ENCODE results near the gene CLN3. TPM values are rescaled to one million over a fixed set of nuclear protein-coding genes. Genes with fewer than 3 reads are reported as not detected.

Gene CLN3
- total RNA-seq (10 to 100 TPM; 32.5 to 38.2 TPM), polyA plus RNA-seq (36.1 TPM)

DNA sequence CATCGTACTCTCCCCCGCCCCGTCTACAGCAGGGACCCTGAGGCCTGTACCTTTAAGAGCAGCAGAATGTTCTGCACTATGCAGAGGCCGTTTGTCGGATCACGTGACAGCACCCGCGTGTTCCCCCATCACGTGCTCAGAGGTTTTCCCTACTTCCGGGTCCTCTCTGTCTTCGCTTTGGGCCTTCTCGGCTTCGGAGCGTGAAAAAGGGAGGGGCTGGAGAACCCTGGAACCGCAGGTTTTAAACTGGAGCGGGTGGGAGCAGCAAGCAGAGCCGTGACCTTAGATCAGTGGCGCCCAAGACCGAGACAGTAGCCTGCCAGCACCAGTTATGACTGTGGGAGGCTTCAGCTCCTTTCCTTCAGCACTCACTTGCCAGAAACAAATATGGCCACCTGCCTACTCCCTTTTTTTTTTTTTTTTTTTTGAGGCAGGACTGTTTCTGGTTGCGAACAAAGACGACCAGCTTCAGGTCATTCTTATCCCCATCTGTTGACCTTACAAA, at the start of gene CLN3:
Gene CLN3 (minus strand): TSS at position 105 of the 505 bp plus-strand sequence. CDS start 315 bp downstream, outside the sequence.
- Histone ChIP-seq H3K4me1 (ENCODE audit: insufficient read depth, low read length) (peaks cover 61% of the 10 kb centered on the region), H3K27ac (ENCODE audit: low read depth, low read length) (peak within 1 kb of the TSS; percentile 93), H3K27me3 (ENCODE audit: insufficient read depth, low read length, poor library complexity, severe bottlenecking) (no peaks in the 10 kb centered on the region), H3K9me3 (ENCODE audit: low read length) (no peaks in the 10 kb centered on the region), H3K36me3 (ENCODE audit: insufficient read depth, low read length) (peaks cover 12% of the 10 kb centered on the region), H3K4me3 (ENCODE audit: low read length) (peak within 1 kb of the TSS; percentile 96)
- Mint-ChIP-seq H3K4me3 (peak within 1 kb of the TSS; percentile 98 to 99 (median 98)), H3K9me3 (no peaks in the 10 kb centered on the region), H3K4me1 (peaks cover 59 to 81% (median 68%) of the 10 kb centered on the region in 3 donors), H3K27me3 (no peaks in the 10 kb centered on the region), H3K36me3 (peaks cover 0 to 51% (median 7%) of the 10 kb centered on the region in 3 donors), H3K27ac (peak within 1 kb of the TSS; percentile 99 to 100 (median 100))
- ChIA-PET POLR2A (interaction anchor here (0.5 to 1.1 kb wide), 10 partner anchors 10 to 498 kb away, joined by 3 to 6 read pairs (median 4); partner anchors contain the start of genes ATXN2L, SGF29 and TUFM), CTCF (interaction anchor here (0.6 to 1.5 kb wide), 3 partner anchors 60 to 1406 kb away, joined by 3 to 6 read pairs (median 3); partner anchors contain the start of gene SGF29)
- DNase-seq = peak; percentile 77 to 93 (median 91)

DNA sequence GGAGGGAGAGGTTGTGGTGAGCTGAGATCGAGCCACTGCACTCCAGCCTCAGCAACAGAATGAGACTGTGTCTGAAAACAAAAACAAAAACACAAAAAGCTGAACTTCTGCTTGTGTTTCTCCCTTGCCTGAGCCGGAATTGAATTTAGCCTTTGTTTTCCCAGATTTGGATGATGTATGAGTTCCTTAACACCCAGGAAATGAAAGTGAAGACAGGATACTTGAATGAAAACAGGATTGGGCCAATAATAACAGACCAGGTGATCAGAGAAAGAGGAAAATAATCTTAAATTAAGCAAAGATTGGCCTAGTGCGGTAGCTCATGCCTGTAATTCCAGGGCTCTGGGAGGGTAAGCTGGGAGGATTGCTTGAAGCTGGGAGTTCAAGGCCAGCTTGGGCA, 48.5 kb upstream of the CLN3 start:
- H3K4me3 Mint-ChIP-seq = no peak overlapping the region
- no peak overlapping the region for H3K4me3 ChIP-seq (ENCODE audit: low read length)
- H3K4me1 ChIP-seq (ENCODE audit: insufficient read depth, low read length) = no peaks in the 10 kb centered on the region
- no peak overlapping the region for H3K27ac ChIP-seq (ENCODE audit: low read depth, low read length)
- H3K9me3 Mint-ChIP-seq = no peaks in the 10 kb centered on the region
- POLR2A ChIA-PET = interaction anchor here (0.6 kb wide), 1 partner anchor 26 kb away, joined by 5 read pairs; no protein-coding TSS in a partner anchor
- no peaks in the 10 kb centered on the region for H3K27me3 ChIP-seq (ENCODE audit: insufficient read depth, low read length, poor library complexity, severe bottlenecking)
- H3K36me3 Mint-ChIP-seq = no peaks in the 10 kb centered on the region
- peak overlapping the region in 1 of 8 donors; percentile 95 for H3K27ac Mint-ChIP-seq
- peaks cover 18 to 29% (median 20%) of the 10 kb centered on the region in 3 donors for H3K4me1 Mint-ChIP-seq
- H3K36me3 ChIP-seq (ENCODE audit: insufficient read depth, low read length) = no peaks in the 10 kb centered on the region
- CTCF ChIA-PET = interaction anchor here (1.5 kb wide), 1 partner anchor 10 kb away, joined by 3 read pairs; no protein-coding TSS in a partner anchor
- H3K9me3 ChIP-seq (ENCODE audit: low read length) = no peaks in the 10 kb centered on the region
- H3K27me3 Mint-ChIP-seq = peaks cover 0 to 3% of the 10 kb centered on the region in 2 donors
- no peak for DNase-seq

DNA sequence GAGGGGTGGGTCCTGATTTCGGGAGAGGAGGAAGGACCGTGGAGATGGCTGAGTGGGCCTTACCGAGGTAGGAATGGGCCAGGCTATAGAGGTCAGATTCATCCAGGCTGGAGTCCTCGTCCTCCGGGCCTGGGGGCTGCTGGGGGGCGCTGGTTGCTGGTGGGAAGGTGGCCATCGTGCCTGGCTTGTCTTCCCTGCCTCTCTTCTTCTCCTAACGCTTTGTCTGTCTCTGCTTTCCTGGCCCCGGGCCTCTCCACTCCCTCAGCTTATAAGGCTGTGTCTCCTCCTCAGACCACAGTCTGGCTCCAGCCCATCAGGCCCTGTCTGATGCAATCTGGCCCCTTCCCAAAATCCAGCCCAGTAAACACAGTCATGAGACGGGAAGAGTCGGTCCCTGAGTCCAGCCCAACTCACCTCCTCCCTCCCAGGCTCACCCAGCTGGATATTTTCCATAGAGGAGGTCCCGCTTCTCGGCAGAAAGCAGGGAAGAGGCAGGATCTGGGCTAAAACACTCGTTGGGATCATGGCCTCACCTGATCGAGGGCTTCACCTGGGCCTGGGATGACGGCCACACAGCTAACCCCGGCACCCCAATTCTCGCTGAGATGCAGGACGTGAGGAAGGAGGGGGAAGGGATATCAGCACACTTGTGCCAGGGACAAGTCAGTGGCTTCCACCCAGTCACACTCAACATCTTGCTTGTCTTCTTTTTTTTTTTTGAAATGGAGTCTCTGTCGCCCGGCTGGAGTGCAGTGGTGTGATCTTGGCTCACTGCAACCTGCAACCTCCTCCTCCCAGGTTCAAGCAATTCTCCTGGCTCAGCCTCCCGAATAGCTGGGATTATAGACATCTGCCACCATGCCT, 47.1 kb upstream of the CLN3 start, which contains the start of gene NUPR1:
Gene NUPR1 (minus strand): TSS at position 242 of the 864 bp plus-strand sequence. CDS start 67 bp downstream, at position 175.
- ChIA-PET POLR2A (no interaction called here), CTCF (no interaction called here)
- no peaks in the 10 kb centered on the region for H3K36me3 ChIP-seq (ENCODE audit: insufficient read depth, low read length)
- H3K27me3 ChIP-seq (ENCODE audit: insufficient read depth, low read length, poor library complexity, severe bottlenecking) = no peaks in the 10 kb centered on the region
- Mint-ChIP-seq H3K4me1 (peaks cover 32 to 42% (median 34%) of the 10 kb centered on the region in 3 donors), H3K27me3 (peaks cover 0 to 3% of the 10 kb centered on the region in 2 donors), H3K4me3 (peak within 1 kb of the TSS in 1 of 7 donors; percentile 28), H3K36me3 (peaks cover 0 to 7% (median 0%) of the 10 kb centered on the region in 3 donors), H3K27ac (peak within 1 kb of the TSS in 6 of 8 donors; percentile 47 to 96 (median 69)), H3K9me3 (no peaks in the 10 kb centered on the region)
- no peak for DNase-seq
- H3K4me1 ChIP-seq (ENCODE audit: insufficient read depth, low read length) = peaks cover 13% of the 10 kb centered on the region
- no peaks in the 10 kb centered on the region for H3K9me3 ChIP-seq (ENCODE audit: low read length)
- peak within 1 kb of the TSS; percentile 16 for H3K27ac ChIP-seq (ENCODE audit: low read depth, low read length)
- no peak within 1 kb of the TSS for H3K4me3 ChIP-seq (ENCODE audit: low read length)

DNA sequence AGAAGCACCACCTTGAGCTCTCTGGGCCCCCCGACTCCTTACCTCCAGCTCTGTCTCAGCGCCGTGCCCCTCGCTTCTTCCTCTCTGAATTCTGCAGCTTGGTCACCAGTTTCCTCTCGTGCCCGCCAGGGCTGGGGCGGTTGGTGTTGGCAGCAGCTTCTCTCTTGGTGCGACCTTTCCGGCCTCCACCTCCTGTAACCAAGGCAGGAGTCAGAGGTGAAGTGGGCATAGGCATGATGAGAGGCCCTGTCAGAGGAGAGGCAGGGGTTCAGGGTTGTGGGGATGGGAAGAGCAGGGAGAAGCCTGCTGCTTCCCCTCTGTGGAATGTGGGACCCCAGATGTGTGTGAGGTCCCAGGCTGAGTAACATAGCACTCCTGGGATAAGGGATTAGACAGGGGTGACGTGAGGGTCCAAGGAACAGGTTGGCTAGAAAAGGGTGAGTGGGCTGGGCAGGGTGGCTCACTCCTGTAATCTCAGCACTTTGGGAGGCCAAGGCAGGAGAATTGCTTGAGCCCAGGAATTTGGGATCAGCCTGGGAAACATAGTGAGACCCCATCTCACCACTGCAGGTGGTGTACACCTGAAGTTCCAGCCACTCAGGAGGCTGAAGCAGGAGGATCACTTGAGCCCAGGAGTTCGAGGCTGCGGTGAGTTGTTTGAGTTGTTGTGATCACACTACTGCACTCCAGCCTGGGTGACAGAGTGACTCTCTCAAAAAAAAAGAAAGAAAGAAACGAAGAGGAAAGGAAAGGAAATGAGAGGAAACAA, 46.3 kb upstream of the CLN3 start:
- Histone ChIP-seq H3K4me3 (ENCODE audit: low read length) (no peak overlapping the region), H3K4me1 (ENCODE audit: insufficient read depth, low read length) (peaks cover 17% of the 10 kb centered on the region), H3K27ac (ENCODE audit: low read depth, low read length) (peak overlapping the region; percentile 16), H3K36me3 (ENCODE audit: insufficient read depth, low read length) (no peaks in the 10 kb centered on the region), H3K9me3 (ENCODE audit: low read length) (no peaks in the 10 kb centered on the region), H3K27me3 (ENCODE audit: insufficient read depth, low read length, poor library complexity, severe bottlenecking) (no peaks in the 10 kb centered on the region)
- Mint-ChIP-seq H3K4me1 (peaks cover 35 to 50% (median 41%) of the 10 kb centered on the region in 3 donors), H3K4me3 (peak overlapping the region in 1 of 7 donors; percentile 28), H3K36me3 (peaks cover 0 to 7% (median 0%) of the 10 kb centered on the region in 3 donors), H3K27ac (peak overlapping the region in 4 of 8 donors; percentile 56 to 96 (median 76)), H3K27me3 (peaks cover 0 to 3% of the 10 kb centered on the region in 2 donors), H3K9me3 (no peaks in the 10 kb centered on the region)
- ChIA-PET CTCF (no interaction called here), POLR2A (no interaction called here)
- DNase-seq = no peak

DNA sequence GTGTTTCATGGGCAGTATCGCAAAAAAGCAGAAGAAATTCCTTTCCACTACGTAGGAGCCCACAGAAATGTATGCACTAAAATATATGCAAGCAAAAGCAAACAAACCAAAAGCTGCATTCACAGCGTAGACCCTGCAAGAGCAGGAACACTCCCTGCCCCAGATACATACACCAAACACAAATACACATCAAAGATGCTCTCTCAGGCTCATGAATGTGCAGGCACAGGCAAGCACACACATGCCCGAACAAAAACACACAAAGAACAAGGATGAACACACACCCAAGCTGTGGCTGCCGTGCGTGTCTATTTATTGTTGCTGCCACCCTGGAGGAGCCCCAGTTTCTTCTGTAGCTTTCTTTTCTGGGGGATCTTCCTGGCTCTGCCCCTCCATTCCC, 45.2 kb upstream of the CLN3 start:
- ChIA-PET CTCF (no interaction called here), POLR2A (no interaction called here)
- Mint-ChIP-seq H3K9me3 (no peaks in the 10 kb centered on the region), H3K27me3 (peaks cover 0 to 3% of the 10 kb centered on the region in 2 donors), H3K4me1 (peaks cover 38 to 49% (median 43%) of the 10 kb centered on the region in 3 donors), H3K36me3 (peaks cover 0 to 7% (median 0%) of the 10 kb centered on the region in 3 donors), H3K4me3 (no peak overlapping the region), H3K27ac (peak overlapping the region in 4 of 8 donors; percentile 62 to 96 (median 79))
- H3K36me3 ChIP-seq (ENCODE audit: insufficient read depth, low read length) = no peaks in the 10 kb centered on the region
- DNase-seq = no peak
- no peaks in the 10 kb centered on the region for H3K9me3 ChIP-seq (ENCODE audit: low read length)
- no peak overlapping the region for H3K27ac ChIP-seq (ENCODE audit: low read depth, low read length)
- no peak overlapping the region for H3K4me3 ChIP-seq (ENCODE audit: low read length)
- peaks cover 17% of the 10 kb centered on the region for H3K4me1 ChIP-seq (ENCODE audit: insufficient read depth, low read length)
- H3K27me3 ChIP-seq (ENCODE audit: insufficient read depth, low read length, poor library complexity, severe bottlenecking) = no peaks in the 10 kb centered on the region

DNA sequence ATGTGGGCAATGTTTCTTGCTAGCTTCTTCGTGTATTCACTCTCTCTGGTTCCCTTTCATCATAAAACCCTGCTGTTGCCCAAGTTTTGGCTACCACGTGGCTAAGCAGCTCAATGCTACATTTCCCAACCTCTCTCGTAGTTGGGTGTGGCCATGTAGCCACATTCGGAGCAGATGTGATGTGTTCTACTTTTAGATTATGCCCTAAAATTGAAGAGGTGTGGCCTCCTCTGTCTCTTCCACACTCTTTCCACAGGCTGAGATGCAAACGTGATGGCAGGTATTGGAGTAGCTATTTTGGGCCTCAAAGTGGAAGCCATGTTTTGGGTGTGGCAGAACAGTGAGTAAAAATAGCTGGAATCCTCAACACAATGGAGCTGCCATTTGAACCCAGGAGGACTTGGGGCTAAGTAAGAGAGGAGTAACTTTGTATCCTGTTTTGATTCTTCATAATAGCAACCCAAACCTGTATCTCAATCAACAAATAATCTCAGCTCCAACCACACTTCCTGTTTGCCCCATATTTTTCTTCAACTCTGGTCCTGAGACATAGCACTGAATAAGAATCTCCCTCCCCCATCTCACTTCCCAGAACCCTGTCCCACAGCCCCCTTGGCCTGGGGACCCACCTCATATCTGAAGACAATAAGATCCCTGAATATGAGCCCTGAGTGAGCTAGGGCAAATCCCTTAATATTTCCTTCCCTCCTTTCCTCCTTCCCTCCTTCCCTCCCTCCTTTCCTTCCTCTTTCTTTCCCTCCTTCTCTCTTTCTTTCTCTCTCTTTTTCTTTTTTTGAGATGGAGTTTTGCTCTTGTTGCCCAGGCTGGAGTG, 42.9 kb upstream of the CLN3 start:
- Mint-ChIP-seq H3K4me1 (peaks cover 39 to 53% (median 45%) of the 10 kb centered on the region in 3 donors), H3K27ac (peak overlapping the region; percentile 37 to 96 (median 90)), H3K4me3 (peak overlapping the region in 6 of 7 donors; percentile 64 to 86 (median 68)), H3K27me3 (peaks cover 0 to 3% of the 10 kb centered on the region in 2 donors), H3K36me3 (peaks cover 0 to 7% (median 0%) of the 10 kb centered on the region in 3 donors), H3K9me3 (no peaks in the 10 kb centered on the region)
- Histone ChIP-seq H3K36me3 (ENCODE audit: insufficient read depth, low read length) (no peaks in the 10 kb centered on the region), H3K9me3 (ENCODE audit: low read length) (no peaks in the 10 kb centered on the region), H3K27ac (ENCODE audit: low read depth, low read length) (peak overlapping the region; percentile 7), H3K4me1 (ENCODE audit: insufficient read depth, low read length) (peaks cover 17% of the 10 kb centered on the region), H3K27me3 (ENCODE audit: insufficient read depth, low read length, poor library complexity, severe bottlenecking) (no peaks in the 10 kb centered on the region), H3K4me3 (ENCODE audit: low read length) (peak overlapping the region; percentile 35)
- DNase-seq = peak in 2 of 5 donors; percentile 20 to 34
- ChIA-PET CTCF (interaction anchor here (1.0 kb wide), 1 partner anchor 19 kb away, joined by 3 read pairs; the partner anchor contains the start of gene SGF29), POLR2A (interaction anchor here (0.8 to 1.1 kb wide), 3 partner anchors 40 to 325 kb away, joined by 3 to 12 read pairs (median 3); partner anchors contain the start of gene APOBR)

Data from CD8-positive, alpha-beta memory T cell (primary cell).